PC-9 (cell line): ENCODE results near the gene PADI6. TPM values are rescaled to one million over a fixed set of nuclear protein-coding genes. Genes with fewer than 3 reads are reported as not detected.

Experiments
- BruUV-seq: library from RNA; stranded (reverse); fragments of 400-500 nt; replicated peaks from 2 replicates; lab custom pipeline; 2021; lab: Mats Ljungman, UMichigan
- CTCF ChIA-PET: fragments of 300-600 bp; sonication (Branson Sonifier 250); formaldehyde crosslinking; loops from one replicate; lab custom pipeline; 2022; ENCODE audit warnings: antibody characterized with exemption; lab: Charles Lee
- POLR2A ChIA-PET: fragments of 300-600 bp; sonication (Branson Sonifier 250); formaldehyde crosslinking; loops from one replicate; lab custom pipeline; 2022; ENCODE audit warnings: antibody characterized with exemption; ENCODE audit not compliant: unreplicated experiment; lab: Charles Lee
- DNase-seq, 2 experiments: peaks; one replicate each; pipeline versions ENCODE4 v3.0.0 to v3.0.0-alpha.2; 2015 to 2022; ENCODE audit warnings: mixed read lengths in 1 of 2
- H2AFZ ChIP-seq: fragments of 200-600 bp; sonication (generic); 2 replicates; pipeline ENCODE4 v1.8.1; 2017; ENCODE audit warnings: antibody characterized with exemption
- H3F3A ChIP-seq: fragments of 200-600 bp; sonication (generic); 2 replicates; pipeline ENCODE4 v1.8.1; 2017; ENCODE audit warnings: antibody characterized with exemption, mild to moderate bottlenecking, low read depth; ENCODE audit not compliant: insufficient read depth
- H3K27ac ChIP-seq: fragments of 200-600 bp; sonication (generic); 2 replicates; pipeline ENCODE4 v1.6.1; 2016; ENCODE audit warnings: mixed run types
- H3K27me3 ChIP-seq: fragments of 200-600 bp; sonication (generic); 2 replicates; pipeline ENCODE4 v1.6.1; 2016; ENCODE audit warnings: low read depth, mixed run types; ENCODE audit not compliant: insufficient read depth
- H3K36me3 ChIP-seq: fragments of 200-600 bp; sonication (generic); 2 replicates; pipeline ENCODE4 v1.6.1; 2016; ENCODE audit warnings: low read depth, mixed run types
- H3K4me1 ChIP-seq: fragments of 200-600 bp; sonication (generic); replicated peaks from 2 replicates; pipeline ENCODE4 v1.6.1; 2016; ENCODE audit warnings: mixed run types; ENCODE audit not compliant: insufficient read depth
- H3K4me2 ChIP-seq: fragments of 200-600 bp; sonication (generic); 2 replicates; pipeline ENCODE4 v1.6.1; 2017; ENCODE audit warnings: mixed run types
- H3K4me3 ChIP-seq: fragments of 200-600 bp; sonication (generic); 2 replicates; pipeline ENCODE4 v1.6.1; 2016; ENCODE audit warnings: mixed run types
- H3K79me2 ChIP-seq: fragments of 200-600 bp; sonication (generic); 2 replicates; pipeline ENCODE4 v1.6.1; 2017; ENCODE audit warnings: low read depth, mixed run types
- H3K9me2 ChIP-seq: fragments of 200-600 bp; sonication (generic); 2 replicates; pipeline ENCODE4 v1.8.1; 2017; ENCODE audit warnings: mild to moderate bottlenecking; ENCODE audit not compliant: insufficient read depth
- H3K9me3 ChIP-seq: fragments of 200-600 bp; sonication (generic); 2 replicates; pipeline ENCODE4 v1.8.1; 2016; ENCODE audit warnings: low read depth; ENCODE audit not compliant: insufficient read depth
- H4K20me1 ChIP-seq: fragments of 200-600 bp; sonication (generic); 2 replicates; pipeline ENCODE4 v1.8.1; 2017; ENCODE audit not compliant: insufficient read depth
- EZH2 ChIP-seq: fragments of 200-600 bp; sonication (generic); IDR thresholded peaks from 2 replicates; pipeline ENCODE4 v1.8.0; 2017; ENCODE audit warnings: antibody characterized with exemption, low read depth
- intact Hi-C: fragments of 100-400 bp; cut with micrococcal nuclease; formaldehyde crosslinking; loops from one replicate; pipeline ENCODE4 v1.10.0; 2022; ENCODE audit not compliant: unreplicated experiment
- total RNA-seq: library from RNA; stranded (reverse); gene quantifications from 2 replicates; pipeline ENCODE4 v1.2.3, GENCODE V29; 2021
- TF ChIP-seq, protein P1 (sequence below): fragments of 200-600 bp; sonication (generic); conservative IDR thresholded peaks from 2 replicates; pipeline ENCODE4 v1.6.1; 2017; ENCODE audit warnings: mixed run types, antibody characterized with exemption, mild to moderate bottlenecking, moderate library complexity

PADI6 gene
- total RNA-seq, 1 experiment from 2014 or later = 0.20 TPM

DNA sequence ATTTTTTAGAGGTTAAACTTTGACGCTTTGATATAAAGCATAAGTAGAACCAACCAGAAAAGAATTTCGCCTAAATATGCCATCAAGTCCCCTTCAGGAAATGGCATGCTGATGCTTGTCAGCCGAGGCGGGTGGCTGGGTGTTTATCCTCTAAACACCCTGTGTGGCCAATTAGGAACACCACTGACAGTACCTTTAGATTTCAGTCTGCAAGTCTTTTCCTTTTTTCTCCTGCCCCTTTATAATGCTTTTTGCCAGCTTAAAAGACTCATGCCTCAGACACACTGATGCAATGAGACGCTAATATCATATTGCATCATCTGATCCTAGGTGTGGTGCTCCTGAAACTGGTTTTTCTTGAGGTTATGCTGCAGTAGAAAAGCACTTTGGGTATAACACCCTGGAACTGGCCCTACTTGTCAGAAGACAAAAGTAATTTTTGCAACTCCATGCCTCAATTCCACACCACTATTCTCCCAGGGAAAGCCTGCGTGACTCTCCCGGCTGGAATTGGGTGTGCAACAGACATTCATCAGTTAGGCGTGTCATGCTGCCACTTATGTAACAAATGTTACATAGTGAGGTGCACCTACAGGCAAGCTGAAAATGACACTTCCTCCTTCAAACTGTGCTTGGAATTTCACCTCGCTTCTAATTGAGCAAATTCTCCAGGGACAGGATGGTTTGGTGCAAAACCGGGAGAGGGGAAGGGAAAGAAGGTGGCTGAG lies 69.4 kb downstream of the PADI6 start:
- Histone ChIP-seq H3K36me3 (no peaks in the 10 kb centered on the region; the same call in 1 of the 2 replicates), H3K9me3 (no peaks in the 10 kb centered on the region), H3K27me3 (no peaks in the 10 kb centered on the region), H3K4me1 (peaks cover 25% of the 10 kb centered on the region), H2AFZ (no peak overlapping the region), H3K4me2 (peak overlapping the region; percentile 93), H4K20me1 (peaks cover 9% of the 10 kb centered on the region), H3K9me2 (no peaks in the 10 kb centered on the region), H3K79me2 (peaks cover 34% of the 10 kb centered on the region), H3K27ac (peak overlapping the region; percentile 100), H3K4me3 (peak overlapping the region; percentile 76), H3F3A (peaks cover 32% of the 10 kb centered on the region)
- TF ChIP-seq, protein P1, sequence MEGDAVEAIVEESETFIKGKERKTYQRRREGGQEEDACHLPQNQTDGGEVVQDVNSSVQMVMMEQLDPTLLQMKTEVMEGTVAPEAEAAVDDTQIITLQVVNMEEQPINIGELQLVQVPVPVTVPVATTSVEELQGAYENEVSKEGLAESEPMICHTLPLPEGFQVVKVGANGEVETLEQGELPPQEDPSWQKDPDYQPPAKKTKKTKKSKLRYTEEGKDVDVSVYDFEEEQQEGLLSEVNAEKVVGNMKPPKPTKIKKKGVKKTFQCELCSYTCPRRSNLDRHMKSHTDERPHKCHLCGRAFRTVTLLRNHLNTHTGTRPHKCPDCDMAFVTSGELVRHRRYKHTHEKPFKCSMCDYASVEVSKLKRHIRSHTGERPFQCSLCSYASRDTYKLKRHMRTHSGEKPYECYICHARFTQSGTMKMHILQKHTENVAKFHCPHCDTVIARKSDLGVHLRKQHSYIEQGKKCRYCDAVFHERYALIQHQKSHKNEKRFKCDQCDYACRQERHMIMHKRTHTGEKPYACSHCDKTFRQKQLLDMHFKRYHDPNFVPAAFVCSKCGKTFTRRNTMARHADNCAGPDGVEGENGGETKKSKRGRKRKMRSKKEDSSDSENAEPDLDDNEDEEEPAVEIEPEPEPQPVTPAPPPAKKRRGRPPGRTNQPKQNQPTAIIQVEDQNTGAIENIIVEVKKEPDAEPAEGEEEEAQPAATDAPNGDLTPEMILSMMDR = no peak
- no peak for TF ChIP-seq EZH2
- ChIA-PET POLR2A (interaction anchor here (0.5 to 0.7 kb wide), 3 partner anchors 93 to 1203 kb away, joined by 4 to 22 read pairs (median 5); no protein-coding TSS in a partner anchor), CTCF (interaction anchor here (0.5 to 0.7 kb wide), 2 partner anchors 36 to 141 kb away, joined by 3 to 4 read pairs; no protein-coding TSS in a partner anchor)
- BruUV-seq = no TSS peak
- peak; percentile 71 to 95 for DNase-seq
- intact Hi-C loops = loop anchor here (1.0 to 5.0 kb wide), 4 partner anchors 19 to 51 kb away; no protein-coding TSS in a partner anchor

DNA sequence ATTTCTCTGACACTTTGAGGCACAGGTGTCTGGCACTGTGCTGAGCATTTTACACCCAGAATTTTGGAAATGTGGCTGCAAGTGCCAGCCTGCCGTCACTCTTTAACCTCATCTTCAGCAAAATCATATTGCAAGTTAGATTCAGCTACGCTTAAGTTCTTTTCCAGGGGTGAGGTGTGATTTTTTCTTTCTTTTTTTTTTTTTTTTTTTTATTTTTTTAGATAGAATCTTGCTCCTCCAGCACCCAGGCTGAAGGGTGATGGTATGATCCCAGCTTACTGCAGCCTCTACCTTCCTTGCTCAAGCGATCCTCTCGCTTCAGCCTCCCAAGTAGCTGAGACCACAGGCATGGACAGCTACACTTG lies 70.0 kb downstream of the PADI6 start:
- ChIA-PET POLR2A (interaction anchor here (0.7 kb wide), 1 partner anchor 1202 kb away, joined by 22 read pairs; no protein-coding TSS in a partner anchor), CTCF (interaction anchor here (0.5 kb wide), 1 partner anchor 35 kb away, joined by 3 read pairs; no protein-coding TSS in a partner anchor)
- Histone ChIP-seq H3K4me2 (peak overlapping the region; percentile 93), H3K27me3 (no peaks in the 10 kb centered on the region), H3K36me3 (no peaks in the 10 kb centered on the region; the same call in 1 of the 2 replicates), H3K79me2 (peaks cover 28% of the 10 kb centered on the region), H3K27ac (peak overlapping the region; percentile 100), H3K4me1 (peaks cover 19% of the 10 kb centered on the region), H3K4me3 (peak overlapping the region; percentile 76; the same call in 1 of the 2 replicates), H4K20me1 (peaks cover 3% of the 10 kb centered on the region), H3K9me2 (no peaks in the 10 kb centered on the region), H3F3A (peaks cover 32% of the 10 kb centered on the region), H2AFZ (no peak overlapping the region), H3K9me3 (no peaks in the 10 kb centered on the region)
- intact Hi-C loops = loop anchor here (1.0 to 5.0 kb wide), 4 partner anchors 18 to 50 kb away; no protein-coding TSS in a partner anchor
- TF ChIP-seq, protein P1 = no peak
- no peak for TF ChIP-seq EZH2
- DNase-seq = no peak
- no TSS peak for BruUV-seq

DNA sequence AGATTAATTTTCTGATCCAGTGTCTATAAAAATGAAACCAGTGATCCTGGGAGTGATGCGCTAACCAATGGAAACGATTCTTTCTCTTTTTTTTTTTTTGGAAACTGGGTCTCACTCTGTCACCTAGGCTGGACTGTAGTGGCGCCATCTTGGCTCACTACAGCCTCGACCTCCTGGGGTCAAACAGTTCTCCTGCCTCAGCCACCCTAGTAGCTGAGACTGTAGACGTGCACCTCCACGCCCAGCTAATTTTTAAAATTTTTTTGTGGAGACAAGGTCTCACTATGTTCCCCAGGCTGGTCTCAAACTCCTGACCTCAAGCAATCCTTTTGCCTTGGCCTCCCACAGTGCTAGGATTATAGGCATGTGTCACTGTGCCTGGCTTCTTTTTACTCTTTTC lies 70.8 kb downstream of the PADI6 start:
- ChIA-PET CTCF (interaction anchor here (0.9 kb wide), 1 partner anchor 9 kb away, joined by 3 read pairs; no protein-coding TSS in a partner anchor), POLR2A (no interaction called here)
- no peak for DNase-seq
- Histone ChIP-seq H3K36me3 (no peaks in the 10 kb centered on the region), H3K27ac (peak overlapping the region; percentile 100), H3K4me3 (no peak overlapping the region), H3K79me2 (peaks cover 23% of the 10 kb centered on the region), H3K27me3 (no peaks in the 10 kb centered on the region), H3K9me2 (no peaks in the 10 kb centered on the region), H3K4me2 (peak overlapping the region; percentile 93), H3K4me1 (peaks cover 16% of the 10 kb centered on the region), H2AFZ (no peak overlapping the region), H3K9me3 (no peaks in the 10 kb centered on the region), H4K20me1 (no peaks in the 10 kb centered on the region), H3F3A (peaks cover 32% of the 10 kb centered on the region)
- intact Hi-C loops = loop anchor here (5.0 kb wide), 1 partner anchor 49 kb away; no protein-coding TSS in a partner anchor
- no TSS peak for BruUV-seq
- TF ChIP-seq, protein P1 = no peak
